ENCODE measurements around the gene CBY1.

DNA sequence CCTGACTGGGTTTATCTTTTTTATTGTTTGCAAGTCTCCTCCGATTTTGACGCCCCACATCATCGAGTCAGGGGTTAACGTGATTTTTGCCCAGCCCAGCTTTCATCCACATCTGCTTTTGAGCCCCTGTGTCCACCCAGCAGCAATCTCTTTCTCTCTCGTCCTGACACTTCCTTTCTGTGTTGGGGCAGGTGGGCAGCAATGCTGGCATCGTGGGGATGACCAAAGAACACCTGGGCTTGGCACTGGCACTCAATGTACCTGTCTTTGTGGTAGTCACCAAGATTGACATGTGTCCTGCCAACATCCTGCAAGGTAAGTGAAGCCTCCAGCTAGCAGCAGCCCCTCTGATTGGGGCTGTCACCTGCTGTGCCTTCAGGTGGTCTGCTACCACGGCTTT lies 65.1 kb downstream of the CBY1 start:
- TF ChIP-seq, protein P1, sequence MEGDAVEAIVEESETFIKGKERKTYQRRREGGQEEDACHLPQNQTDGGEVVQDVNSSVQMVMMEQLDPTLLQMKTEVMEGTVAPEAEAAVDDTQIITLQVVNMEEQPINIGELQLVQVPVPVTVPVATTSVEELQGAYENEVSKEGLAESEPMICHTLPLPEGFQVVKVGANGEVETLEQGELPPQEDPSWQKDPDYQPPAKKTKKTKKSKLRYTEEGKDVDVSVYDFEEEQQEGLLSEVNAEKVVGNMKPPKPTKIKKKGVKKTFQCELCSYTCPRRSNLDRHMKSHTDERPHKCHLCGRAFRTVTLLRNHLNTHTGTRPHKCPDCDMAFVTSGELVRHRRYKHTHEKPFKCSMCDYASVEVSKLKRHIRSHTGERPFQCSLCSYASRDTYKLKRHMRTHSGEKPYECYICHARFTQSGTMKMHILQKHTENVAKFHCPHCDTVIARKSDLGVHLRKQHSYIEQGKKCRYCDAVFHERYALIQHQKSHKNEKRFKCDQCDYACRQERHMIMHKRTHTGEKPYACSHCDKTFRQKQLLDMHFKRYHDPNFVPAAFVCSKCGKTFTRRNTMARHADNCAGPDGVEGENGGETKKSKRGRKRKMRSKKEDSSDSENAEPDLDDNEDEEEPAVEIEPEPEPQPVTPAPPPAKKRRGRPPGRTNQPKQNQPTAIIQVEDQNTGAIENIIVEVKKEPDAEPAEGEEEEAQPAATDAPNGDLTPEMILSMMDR (conservative IDR thresholded peaks at IDR 0.05; ENCODE audit: low read length): no peak
- no peak for TF ChIP-seq EZH2phosphoT487 (IDR thresholded peaks at IDR 0.05; ENCODE audit: borderline replicate concordance, low read depth, low read length)
